HAP-1 (cell line): Measurements from ENCODE around the gene RAB11A.

Experiments
- DNase-seq, 2 experiments: peaks; one replicate each; pipeline ENCODE4 v3.0.0-alpha.2; 2016 to 2020; ENCODE audit warnings: low spot score in 2 of 2
- H3K27me3 ChIP-seq: fragments of 250-450 bp; sonication (Bioruptor Pico); 2 replicates; pipeline ENCODE4 v1.5.1; 2020; ENCODE audit warnings: low read depth, mild to moderate bottlenecking, moderate library complexity
- H3K36me3 ChIP-seq: fragments of 250-450 bp; sonication (Bioruptor Pico); replicated peaks from 2 replicates; pipeline ENCODE4 v1.5.1; 2020; ENCODE audit warnings: mild to moderate bottlenecking
- H3K4me1 ChIP-seq: fragments of 250-450 bp; sonication (Bioruptor Pico); 2 replicates; pipeline ENCODE4 v1.5.1; 2020; ENCODE audit warnings: mild to moderate bottlenecking
- H3K4me3 ChIP-seq: fragments of 250-450 bp; sonication (Bioruptor Pico); 2 replicates; pipeline ENCODE4 v1.5.1; 2020; ENCODE audit warnings: mild to moderate bottlenecking, moderate library complexity
- H3K9me3 ChIP-seq: fragments of 250-450 bp; sonication (Bioruptor Pico); 2 replicates; pipeline ENCODE4 v1.5.1; 2020; ENCODE audit warnings: mild to moderate bottlenecking, moderate library complexity
- in situ Hi-C: fragments of 300-500 bp; cut with MboI; formaldehyde crosslinking; loops from 3 replicates; pipeline ENCODE4 v1.14.3; 2020; ENCODE audit warnings: low sequenced_read_pairs, inconsistent platforms, mixed read lengths

Gene RAB11A

DNA sequence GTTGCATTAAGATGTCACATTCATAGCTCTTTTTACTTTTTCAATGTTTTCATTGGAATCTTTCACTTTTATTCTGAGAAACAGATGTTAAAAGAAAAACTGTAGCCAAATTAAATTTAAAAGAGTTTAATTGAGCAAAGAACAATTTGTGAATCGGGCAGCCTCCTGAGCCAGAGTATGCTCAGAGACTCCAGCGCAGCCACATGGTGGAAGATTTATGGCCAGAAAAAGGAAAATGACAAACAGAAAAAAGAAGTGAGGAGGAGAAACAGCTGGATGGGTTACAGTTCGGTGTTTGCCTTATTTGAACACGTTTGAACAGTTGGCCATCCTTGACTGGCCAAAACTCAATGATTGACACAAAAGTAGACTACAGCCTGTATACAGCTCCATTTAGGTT lies 33.8 kb upstream of the RAB11A start:
- H3K4me1 ChIP-seq = peaks cover 6% of the 10 kb centered on the region
- in situ Hi-C loops = no loop called here
- H3K27me3 ChIP-seq = peaks cover 10% of the 10 kb centered on the region
- no peaks in the 10 kb centered on the region for H3K36me3 ChIP-seq
- DNase-seq = no peak
- H3K9me3 ChIP-seq = no peaks in the 10 kb centered on the region
- H3K4me3 ChIP-seq = no peak overlapping the region

DNA sequence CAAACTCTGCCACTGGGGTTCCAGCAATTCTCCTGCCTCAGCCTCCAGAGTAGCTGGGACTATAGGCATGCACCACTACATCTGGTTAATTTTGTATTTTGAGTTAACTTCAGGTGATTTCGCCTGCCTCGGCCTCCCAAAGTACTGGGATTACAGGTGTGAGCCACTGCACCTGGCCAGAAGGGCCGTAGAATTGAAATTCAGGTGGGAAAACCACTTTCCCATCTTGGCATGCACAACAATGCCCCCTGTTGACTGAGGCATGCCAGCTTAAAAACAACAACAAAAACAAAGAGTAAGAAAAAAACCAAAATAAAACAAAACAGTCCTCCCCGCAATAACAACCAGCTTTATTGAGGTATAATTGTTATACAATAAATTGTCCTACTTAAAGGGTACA lies 32.6 kb upstream of the RAB11A start:
- peak in 1 of 2 experiments; percentile 10 for DNase-seq
- Histone ChIP-seq H3K4me3 (no peak overlapping the region), H3K36me3 (no peaks in the 10 kb centered on the region), H3K4me1 (peaks cover 6% of the 10 kb centered on the region), H3K27me3 (peaks cover 7% of the 10 kb centered on the region), H3K9me3 (no peaks in the 10 kb centered on the region)
- in situ Hi-C loops = no loop called here

DNA sequence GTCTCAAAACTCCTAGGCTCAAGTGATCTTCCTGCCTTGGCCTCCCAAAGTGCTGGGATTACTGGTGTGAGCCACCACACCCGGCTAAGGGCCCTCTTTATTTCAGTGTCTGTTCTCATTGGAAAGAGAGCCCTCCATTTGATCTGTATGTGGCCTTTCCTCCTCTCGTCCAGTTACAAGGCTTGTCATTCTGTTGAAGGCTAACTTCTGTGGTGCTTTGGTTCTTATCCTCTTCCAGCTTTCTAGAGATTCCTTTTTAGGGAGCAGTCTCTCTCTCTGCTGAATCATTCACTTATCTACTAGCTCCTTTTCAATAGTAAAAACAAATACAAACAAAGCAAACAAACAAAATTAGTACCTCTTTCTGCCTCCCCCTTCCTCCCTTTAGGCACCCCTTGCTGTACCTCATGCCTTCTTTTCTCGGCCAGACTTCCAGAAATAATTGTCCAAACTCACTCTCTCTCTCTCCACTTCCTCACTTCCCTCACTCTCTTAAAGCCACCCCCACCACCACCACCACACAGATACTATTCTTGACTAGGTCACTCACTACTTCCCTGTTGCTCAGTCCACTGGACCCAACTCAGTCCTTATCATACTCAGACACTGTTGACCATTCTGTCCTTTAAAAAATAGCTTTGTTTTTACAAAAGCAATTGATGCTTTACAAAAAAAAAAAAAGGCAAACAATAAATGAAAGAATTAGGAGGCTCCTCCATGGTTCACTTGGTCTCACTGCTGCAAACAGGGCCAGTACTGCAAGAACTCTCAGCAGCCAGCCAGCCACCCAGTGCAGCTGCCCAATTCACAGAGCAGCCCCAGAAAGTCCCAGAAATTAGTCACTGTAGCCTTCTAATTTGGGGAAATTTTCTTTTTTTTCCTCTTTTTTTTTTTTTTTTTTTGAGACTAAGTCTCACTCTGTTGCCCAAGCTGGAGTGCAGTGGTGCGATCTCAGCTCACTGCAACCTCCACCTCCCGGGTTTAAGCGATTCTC lies 31.7 kb upstream of the RAB11A start:
- H3K4me1 ChIP-seq = peaks cover 6% of the 10 kb centered on the region
- H3K9me3 ChIP-seq = no peaks in the 10 kb centered on the region
- H3K27me3 ChIP-seq = peaks cover 7% of the 10 kb centered on the region
- in situ Hi-C loops = no loop called here
- H3K36me3 ChIP-seq = no peaks in the 10 kb centered on the region
- DNase-seq = peak in 1 of 2 experiments; percentile 4
- no peak overlapping the region for H3K4me3 ChIP-seq

DNA sequence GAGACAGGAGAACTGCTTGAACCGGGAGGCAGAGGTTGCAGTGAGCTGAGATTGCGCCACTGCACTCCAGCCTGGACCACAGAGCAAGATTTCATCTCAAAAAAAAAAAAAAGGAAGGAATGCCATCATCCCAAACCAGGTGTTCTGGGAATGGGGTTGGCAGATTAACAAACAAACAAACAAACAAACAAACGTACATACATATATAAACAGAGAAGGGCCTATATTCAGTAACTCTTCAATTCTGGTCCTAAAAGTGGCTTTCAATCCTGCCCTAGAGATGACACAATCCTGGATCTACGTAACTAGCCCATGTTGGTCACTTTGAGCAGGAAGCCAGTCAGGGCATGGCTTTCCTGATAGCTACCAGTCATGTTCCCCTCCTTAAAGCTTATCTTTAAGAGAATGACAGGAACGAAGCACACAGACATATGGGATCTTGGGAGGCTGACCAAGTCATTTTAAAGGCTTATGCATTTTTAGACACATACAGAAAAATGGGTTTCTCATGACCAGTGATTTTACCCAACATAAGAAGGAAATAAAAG lies 29.9 kb upstream of the RAB11A start:
- peak in 1 of 2 experiments; percentile 4 for DNase-seq
- in situ Hi-C loops = no loop called here
- Histone ChIP-seq H3K36me3 (no peaks in the 10 kb centered on the region), H3K9me3 (peaks cover 6% of the 10 kb centered on the region), H3K27me3 (peaks cover 5% of the 10 kb centered on the region), H3K4me1 (no peaks in the 10 kb centered on the region), H3K4me3 (no peak overlapping the region)

DNA sequence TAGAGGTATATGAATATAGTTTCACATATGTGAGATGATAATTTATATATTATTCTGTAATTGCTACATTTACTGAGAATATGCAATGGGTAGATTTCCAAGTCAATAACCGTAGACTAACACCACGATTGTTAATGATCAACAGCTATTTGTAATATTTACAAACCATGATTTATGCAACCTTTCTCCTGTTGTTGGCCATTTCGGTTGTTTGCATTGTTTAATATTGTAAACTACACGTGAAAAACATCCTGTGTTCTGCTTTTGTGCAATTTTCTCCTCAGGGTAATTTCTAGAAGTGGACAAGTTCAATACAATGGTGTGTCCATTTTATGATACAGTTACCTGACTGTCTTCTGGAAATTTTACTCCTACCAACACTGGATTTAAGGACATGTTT lies 29.3 kb upstream of the RAB11A start:
- peaks cover 6% of the 10 kb centered on the region for H3K9me3 ChIP-seq
- no peak for DNase-seq
- H3K4me1 ChIP-seq = no peaks in the 10 kb centered on the region
- in situ Hi-C loops = no loop called here
- no peak overlapping the region for H3K4me3 ChIP-seq
- H3K27me3 ChIP-seq = peaks cover 5% of the 10 kb centered on the region
- H3K36me3 ChIP-seq = no peaks in the 10 kb centered on the region

DNA sequence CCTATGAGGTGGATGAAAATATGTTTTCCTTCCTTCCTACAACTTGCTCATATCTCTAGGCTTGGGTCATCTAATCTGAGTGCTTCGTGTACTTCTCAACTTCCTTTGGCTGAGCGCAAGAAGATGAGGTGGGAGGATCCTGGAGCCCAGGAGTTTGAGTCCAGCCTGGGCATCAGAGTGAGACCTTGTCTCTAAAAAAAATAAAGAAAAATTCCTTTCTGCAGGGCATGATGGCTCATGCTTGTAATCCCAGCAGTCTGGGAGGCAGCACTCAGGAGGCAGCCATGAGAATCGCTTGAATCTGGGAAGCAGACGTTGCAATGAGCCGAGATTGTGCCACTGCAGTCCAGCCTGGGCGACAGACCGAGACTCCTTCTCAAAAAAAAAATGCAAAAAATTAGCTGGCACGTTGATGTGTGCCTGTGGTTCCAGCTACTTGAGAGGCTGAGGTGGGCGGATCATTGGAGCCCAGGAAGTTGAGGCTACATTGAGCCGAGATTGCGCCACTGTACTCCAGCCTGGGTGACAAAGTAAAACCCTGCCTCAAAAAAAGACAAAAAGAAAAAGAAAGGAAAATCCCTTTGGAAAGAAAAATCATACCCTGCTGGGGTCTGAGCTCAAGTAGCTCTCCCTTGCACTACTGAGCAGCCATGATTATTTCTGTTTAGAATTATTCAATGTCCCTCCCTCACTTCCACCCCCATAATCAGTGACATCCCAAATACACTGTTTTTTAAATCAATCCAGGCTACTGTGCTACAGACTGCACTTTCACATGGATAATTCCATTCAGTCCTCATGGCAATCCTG lies 28.0 kb upstream of the RAB11A start:
- in situ Hi-C loops = no loop called here
- Histone ChIP-seq H3K4me1 (no peaks in the 10 kb centered on the region), H3K9me3 (peaks cover 6% of the 10 kb centered on the region), H3K27me3 (peaks cover 6% of the 10 kb centered on the region), H3K4me3 (no peak overlapping the region), H3K36me3 (no peaks in the 10 kb centered on the region)
- peak in 1 of 2 experiments; percentile 12 for DNase-seq

DNA sequence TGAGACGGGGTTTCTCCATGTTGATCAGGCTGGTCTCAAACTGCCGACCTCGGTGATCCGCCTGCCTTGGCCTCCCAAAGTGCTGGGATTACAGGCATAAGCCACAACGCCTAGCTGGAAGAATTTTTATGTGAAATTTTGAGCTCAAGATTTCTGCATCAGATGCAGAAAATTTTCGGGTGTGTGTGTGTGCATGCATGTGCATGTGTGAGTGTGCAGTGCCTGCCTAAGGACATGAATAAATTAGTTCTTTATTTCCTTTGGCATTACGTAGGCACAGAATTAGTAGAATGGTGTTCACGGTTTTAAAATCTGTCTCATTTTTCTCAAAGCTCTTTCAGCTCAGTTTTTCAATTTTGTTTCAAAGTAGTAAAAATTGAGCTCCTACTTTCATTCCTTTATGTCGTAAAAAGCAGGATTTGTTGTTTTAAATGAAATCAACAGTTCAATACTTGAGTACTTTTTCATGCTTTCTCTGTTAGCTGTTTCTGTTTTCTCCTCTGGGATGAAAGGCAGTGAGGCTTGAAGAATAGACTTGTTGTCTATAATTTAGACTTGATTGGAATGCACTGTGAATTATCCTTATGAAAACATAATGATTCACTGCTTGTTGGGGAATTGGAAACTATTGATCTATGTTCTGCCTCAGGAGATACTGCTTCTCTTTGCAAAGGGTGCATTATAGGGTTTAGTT lies 23.3 kb upstream of the RAB11A start:
- Histone ChIP-seq H3K4me3 (no peak overlapping the region), H3K9me3 (peaks cover 6% of the 10 kb centered on the region), H3K36me3 (no peaks in the 10 kb centered on the region), H3K27me3 (peaks cover 9% of the 10 kb centered on the region), H3K4me1 (no peaks in the 10 kb centered on the region)
- in situ Hi-C loops = no loop called here
- peak in 1 of 2 experiments; percentile 10 for DNase-seq

DNA sequence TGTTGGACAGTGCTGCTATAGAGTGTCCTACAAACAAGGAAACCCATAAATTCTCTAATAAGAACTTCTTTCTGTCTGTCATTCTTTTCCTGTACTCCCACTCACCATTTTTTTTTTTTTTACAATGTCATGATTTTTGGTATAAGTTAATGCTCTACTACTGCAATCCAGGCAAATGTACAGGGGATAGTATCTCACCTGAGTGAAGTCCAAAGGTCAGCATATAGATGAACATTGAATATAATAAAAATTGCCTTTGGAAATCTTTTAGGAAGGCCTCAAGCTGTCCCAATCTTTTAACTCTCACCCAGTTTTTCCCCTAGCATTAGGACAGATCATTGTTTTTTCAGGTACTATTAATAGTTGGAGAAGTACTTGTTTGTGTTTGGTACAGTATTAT lies 21.3 kb upstream of the RAB11A start:
- peaks cover 4% of the 10 kb centered on the region for H3K9me3 ChIP-seq
- no peaks in the 10 kb centered on the region for H3K4me1 ChIP-seq
- no peak for DNase-seq
- H3K4me3 ChIP-seq = no peak overlapping the region
- in situ Hi-C loops = no loop called here
- no peaks in the 10 kb centered on the region for H3K36me3 ChIP-seq
- peaks cover 9% of the 10 kb centered on the region for H3K27me3 ChIP-seq

DNA sequence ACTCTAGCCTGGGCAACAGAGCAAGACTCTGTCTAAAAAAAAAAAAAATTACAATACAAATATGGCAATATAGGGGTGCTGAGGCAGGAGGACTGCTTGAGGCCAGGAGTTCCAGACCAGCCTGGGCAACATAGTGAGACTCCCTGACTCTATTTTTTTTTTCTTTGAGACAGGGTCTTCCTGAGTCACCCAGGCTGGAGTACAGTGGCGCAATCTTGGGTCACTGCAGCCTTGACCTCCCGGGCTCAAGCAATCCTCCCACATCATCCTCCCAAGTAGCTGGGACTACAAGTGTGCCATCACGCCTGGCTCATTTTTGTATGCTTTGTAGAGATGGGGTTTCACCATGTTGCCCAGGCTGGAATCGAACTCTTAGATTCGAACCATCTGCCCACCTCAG lies 17.3 kb upstream of the RAB11A start:
- Histone ChIP-seq H3K9me3 (no peaks in the 10 kb centered on the region), H3K36me3 (no peaks in the 10 kb centered on the region), H3K4me3 (no peak overlapping the region), H3K4me1 (peaks cover 2% of the 10 kb centered on the region; the same call in 1 of the 2 replicates), H3K27me3 (peaks cover 8% of the 10 kb centered on the region; the same call in 1 of the 2 replicates)
- DNase-seq = no peak
- in situ Hi-C loops = no loop called here

DNA sequence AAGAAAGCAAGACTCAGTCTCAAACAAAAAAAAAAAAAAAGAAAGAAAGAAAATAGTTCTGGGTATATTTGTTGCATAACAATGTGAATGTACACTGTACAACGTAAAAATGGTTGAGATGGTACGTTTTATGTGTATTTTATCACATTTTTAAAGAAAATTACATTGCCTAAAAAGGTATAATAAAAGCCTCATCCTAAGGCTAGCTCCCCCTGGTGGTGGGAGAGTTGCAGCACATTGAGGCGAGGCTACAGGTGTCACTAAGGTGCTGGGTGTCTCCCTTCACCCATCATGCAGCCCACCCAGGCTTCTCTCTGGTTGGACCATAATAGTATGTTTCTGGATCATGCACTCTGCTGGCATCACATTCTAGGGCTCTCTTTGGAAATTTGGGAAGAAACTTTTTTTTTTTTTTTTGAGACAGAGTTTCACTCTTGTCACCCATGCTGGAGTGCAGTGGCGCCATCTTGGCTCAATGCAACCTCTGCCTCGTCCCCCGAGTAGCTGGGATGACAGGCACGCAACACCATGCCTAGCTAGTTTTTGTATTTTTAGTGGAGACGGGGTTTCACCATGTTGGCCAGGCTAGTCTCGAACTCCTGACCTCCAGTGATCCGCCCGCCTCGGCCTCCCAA lies 12.4 kb upstream of the RAB11A start:
- peak; percentile 62 to 92 for DNase-seq
- Histone ChIP-seq H3K36me3 (no peaks in the 10 kb centered on the region), H3K27me3 (0 out of 2 replicates have a peak, but pooled peaks cover 2% of the 10 kb centered on the region), H3K9me3 (no peaks in the 10 kb centered on the region), H3K4me1 (peaks cover 11% of the 10 kb centered on the region), H3K4me3 (no peak overlapping the region)
- in situ Hi-C loops = no loop called here

DNA sequence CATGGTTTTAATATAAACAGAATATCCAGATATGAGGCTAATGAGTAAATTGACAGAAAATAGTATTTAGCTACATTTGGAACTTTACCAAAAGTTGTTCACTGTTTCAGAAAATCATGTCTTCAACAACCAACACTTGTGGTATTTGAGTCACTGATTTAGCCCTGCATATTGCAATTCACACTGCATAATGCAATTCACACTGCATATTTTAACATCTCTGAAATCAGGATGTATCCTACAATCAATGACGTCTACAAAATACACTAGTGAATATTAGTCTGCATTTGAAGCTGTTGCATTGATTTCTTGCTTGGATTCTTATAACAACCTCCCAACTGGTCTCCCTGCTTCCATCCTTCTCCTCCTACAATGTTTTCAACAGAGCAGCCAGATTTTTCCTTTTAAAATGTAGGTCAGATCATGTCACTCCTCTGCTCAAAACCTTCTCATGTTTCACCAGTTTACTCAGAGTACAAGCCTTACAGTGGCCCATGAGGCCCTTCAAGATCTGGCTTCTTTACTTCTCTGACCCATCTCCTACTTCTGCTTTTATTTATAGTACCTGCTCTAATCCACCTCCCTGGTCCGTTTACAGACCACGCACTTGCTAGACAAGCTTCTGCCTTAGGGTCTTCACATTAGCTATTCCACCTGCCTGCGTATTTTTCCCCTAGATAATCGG lies 11.4 kb upstream of the RAB11A start:
- no peak for DNase-seq
- H3K4me1 ChIP-seq = peaks cover 20% of the 10 kb centered on the region
- in situ Hi-C loops = no loop called here
- 0 out of 2 replicates have a peak, but pooled peaks cover 2% of the 10 kb centered on the region for H3K27me3 ChIP-seq
- no peaks in the 10 kb centered on the region for H3K36me3 ChIP-seq
- H3K4me3 ChIP-seq = no peak overlapping the region
- no peaks in the 10 kb centered on the region for H3K9me3 ChIP-seq

DNA sequence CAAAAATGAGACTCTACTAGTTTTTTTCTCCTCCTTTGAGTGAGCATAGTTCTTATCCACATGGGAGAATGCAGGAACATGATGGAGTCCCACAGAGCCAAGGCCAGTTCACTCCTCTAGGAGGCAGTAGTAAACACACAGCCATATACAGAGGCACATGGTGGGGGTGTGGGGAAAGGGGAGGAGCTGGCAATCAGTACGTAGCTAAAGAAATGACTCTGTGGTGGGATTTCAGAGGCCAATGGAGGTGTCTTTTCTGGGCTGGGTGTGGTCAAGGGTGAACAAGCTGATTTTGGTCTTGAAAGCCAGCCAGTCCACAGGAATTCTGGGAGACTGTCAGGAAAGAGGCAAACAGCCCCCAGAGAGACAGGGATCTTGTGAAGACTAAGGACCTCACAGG lies 6.6 kb upstream of the RAB11A start:
- Histone ChIP-seq H3K27me3 (no peaks in the 10 kb centered on the region), H3K4me1 (peaks cover 22% of the 10 kb centered on the region), H3K36me3 (no peaks in the 10 kb centered on the region), H3K9me3 (no peaks in the 10 kb centered on the region), H3K4me3 (no peak overlapping the region)
- peak; percentile 96 to 98 for DNase-seq
- in situ Hi-C loops = no loop called here
